EL (cell line): Measurements from ENCODE around the gene KLF17.

Experiments
- DNase-seq: peaks from one replicate; pipeline ENCODE4 v3.0.0-alpha.2; 2016

Gene KLF17

GRCh38 chr1:44118682-44119081 lies at the start of gene KLF17:
KLF17 (plus strand) TSS chr1:44118821; CDS start chr1:44118908, 87 bp downstream.
- DNase-seq, result no peak

- DNase-seq, result no peak
Measured at GRCh38 chr1:44071461-44071860, 47.2 kb upstream of the KLF17 start.

GRCh38 chr1:44072204-44072603 lies 46.4 kb upstream of the KLF17 start:
- DNase-seq, result peak; percentile 92

DNA sequence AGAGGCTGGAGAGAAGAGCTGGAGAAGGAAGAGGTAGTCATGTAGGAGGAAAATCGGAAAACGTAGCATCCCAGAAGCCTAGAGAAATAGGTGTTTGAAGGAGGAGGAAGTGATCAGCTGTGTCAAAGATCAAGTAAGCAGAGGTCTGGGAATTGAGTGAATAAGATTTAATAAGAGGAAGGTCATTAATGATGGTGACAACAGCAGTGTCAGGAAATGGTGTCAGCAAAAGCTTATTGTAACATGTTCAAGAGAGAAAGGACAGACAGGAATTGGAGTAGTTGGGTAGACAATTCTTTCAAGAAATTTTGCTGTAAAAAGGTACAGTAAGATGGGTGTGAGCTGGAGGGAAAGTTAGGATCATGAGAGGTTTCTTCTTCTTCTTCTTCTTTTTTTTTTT lies 45.8 kb upstream of the KLF17 start:
- DNase-seq, result no peak

DNA sequence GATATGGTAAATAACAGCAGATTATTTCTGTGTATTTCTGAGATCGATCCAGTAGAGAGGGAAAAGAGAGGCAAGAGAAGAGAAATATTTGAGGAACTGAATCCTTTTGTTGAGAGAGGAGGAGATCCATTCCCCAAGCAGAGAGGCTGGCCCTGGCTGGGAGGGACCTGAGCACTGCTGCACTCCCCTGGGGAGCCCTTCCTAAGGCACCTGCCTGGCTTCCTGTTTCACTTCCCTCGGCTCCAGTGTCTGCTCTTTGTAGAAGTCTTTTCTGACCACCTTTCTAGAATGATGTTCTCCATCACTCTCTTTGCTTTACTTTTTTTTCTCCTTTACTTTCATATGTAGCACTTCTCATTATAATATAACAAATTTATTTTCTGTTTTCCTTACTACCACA lies 45.1 kb upstream of the KLF17 start:
- DNase-seq, result no peak

DNA sequence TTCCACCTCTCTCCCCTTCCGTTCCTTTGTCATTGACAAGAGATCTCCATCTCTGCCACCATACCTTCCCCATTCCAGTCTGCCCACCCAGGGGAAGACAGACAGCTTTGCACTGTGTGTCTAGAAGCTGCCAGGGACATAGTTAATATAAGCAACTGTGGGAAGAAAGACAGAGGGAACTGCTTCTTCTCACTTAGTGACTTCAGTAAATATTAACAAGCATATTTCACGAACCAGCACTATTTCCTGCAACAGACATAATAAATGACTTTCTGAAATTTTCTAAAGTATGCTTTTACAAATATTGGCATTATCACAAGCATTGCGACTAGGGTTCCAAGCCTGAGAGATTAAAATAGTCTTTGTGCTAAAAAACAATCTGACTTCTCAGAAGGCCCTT lies 44.2 kb upstream of the KLF17 start:
- no peak for DNase-seq

DNA sequence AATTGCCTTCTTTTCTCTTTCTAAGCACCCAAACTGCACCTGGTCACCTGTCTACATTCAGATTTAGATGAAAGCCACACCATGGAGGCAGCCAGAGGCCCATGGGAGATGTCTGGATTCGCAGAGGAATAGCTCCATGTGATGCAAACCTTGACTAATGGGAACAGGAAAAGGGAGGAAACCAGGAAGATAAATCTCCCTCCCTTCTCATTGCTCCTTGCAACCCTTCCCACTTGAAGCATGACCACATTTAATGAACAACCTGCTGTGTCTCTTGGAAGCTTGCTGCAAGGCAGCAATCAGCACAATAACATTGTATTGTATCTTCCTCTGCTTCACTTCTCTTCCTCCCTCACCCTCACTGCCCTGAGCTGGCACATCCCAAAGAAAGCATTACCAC lies 42.6 kb upstream of the KLF17 start:
- no peak for DNase-seq

- no peak for DNase-seq
Measured at GRCh38 chr1:44077421-44077820, 41.2 kb upstream of the KLF17 start.

- DNase-seq, result no peak
Measured at GRCh38 chr1:44078104-44078503, 40.5 kb upstream of the KLF17 start.

- DNase-seq, result no peak
Measured at GRCh38 chr1:44079566-44079965, 39.1 kb upstream of the KLF17 start.

- DNase-seq, result peak; percentile 88
Measured at GRCh38 chr1:44084998-44085675, 33.5 kb upstream of the KLF17 start.

GRCh38 chr1:44086692-44087474 lies 31.7 kb upstream of the KLF17 start:
- DNase-seq, result no peak

- peak; percentile 45 for DNase-seq
Measured at GRCh38 chr1:44089371-44090048, 29.1 kb upstream of the KLF17 start.

- no peak for DNase-seq
Measured at GRCh38 chr1:44090429-44091252, 28.0 kb upstream of the KLF17 start.

DNA sequence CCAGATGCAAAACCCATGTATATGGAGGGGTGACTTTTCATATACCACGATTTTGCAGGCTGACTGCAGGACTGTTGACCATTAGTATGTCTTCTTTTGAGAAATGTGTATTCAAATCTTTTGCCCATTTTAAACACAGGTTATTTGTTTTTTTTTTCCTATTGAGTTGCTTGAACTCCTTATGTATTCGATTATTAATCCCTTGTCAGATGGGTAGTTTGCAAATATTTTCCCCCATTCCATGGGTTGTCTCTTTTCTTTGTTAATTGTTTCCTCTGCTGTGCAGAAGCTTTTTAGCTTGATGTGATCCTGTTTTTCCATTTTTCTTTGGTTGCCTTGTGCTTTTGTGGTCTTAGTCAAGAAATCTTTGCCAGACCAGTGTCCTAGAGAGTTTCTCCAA lies 24.6 kb upstream of the KLF17 start:
- no peak for DNase-seq

DNA sequence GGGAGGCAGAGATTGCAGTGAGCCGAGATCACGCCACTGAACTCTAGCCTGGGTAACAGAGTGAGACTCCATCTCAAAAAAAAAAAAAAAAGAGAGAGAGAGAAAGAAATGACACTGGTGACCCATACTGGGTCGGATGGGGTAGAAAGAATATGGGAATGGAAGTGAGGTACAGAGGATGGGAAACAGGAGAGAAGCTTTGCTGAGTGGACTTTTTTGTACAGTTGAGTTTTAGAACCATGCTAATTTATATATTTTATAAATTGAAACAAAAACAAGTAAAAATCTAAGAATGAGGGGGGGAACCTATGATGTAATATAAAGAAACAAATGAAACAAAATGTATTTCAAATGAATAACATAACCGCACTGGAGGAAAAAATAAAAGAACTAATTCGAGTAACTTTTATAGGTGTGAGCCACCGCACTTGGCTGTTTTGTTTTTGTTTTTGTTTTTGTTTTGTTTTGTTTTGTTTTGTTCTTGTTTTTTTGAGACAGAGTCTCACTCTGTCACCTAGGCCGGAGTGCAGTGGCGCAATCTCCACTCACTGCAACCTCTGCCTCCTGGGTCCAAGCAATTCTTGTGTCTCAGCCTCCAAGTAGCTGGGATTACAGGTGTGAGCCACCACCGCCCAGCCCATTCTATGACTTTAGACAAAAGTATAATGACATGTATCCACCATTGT lies 18.3 kb upstream of the KLF17 start:
- DNase-seq, result no peak

DNA sequence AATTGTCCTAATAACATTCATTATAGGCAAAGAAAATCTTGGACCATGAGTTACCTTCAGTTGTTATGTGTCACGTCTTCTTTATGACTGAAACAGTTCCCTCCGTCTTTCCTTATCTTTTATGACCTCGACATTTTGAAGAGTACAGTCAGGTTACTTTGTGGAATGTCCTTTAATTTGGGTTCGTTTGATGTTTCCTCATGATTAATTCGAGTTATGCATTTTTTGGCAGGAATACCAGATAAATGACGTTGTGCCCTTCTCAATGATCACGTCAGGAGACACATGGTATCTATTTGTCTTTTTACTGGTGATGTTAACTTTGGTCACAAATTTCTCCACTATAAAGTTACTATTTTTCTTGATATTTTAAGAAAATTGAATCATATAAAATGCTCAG lies 17.3 kb upstream of the KLF17 start:
- peak; percentile 17 for DNase-seq

DNA sequence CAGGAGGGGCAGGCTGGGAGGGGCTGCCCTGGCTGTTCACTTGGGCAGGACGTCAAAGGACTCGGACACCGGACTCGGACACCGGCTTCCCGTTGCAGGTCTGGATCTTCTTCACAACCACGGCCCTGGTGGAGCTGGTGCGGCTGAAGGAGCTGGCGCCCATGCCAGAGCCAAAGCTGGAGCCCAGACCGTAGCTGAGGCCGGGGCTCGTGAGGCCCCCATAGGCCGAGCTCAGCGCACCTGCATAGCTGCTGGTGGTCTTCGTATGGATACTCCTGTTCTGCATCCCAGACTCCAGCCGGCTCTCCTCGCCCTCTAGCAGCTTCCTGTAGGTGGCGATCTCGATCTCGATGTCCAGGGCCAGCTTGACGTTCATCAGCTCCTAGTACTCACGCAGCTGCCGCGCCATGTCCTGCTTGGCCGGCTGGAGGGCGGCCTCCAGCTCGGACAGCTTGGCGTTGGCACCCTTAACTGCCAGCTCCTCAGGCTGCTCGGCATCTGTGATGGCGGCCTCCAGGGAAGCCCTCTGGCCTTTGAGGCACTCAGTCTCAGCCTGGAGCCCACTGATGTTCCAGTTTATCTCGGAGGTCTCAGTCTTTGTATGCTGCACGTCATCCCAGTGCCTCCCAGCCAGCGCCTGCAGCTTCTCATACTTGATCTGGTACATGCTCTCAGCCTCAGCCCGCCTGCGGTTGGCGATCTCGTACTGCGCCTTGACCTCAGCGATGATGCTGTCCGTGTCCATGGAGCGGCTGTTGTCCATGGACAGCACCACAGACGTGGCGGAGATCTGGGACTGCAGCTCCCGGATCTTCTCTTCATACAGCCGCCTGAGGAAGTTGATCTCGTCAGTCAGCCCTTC lies 15.1 kb upstream of the KLF17 start:
- no peak for DNase-seq

- DNase-seq, result no peak
Measured at GRCh38 chr1:44105810-44106209, 12.8 kb upstream of the KLF17 start.

GRCh38 chr1:44108241-44108640 lies 10.4 kb upstream of the KLF17 start:
- DNase-seq, result peak; percentile 77

GRCh38 chr1:44108971-44109370 lies 9.7 kb upstream of the KLF17 start:
- DNase-seq, result no peak
